Smooth muscle cell (in vitro differentiated cells): ENCODE data around the gene NUDT6. TPM values are rescaled to one million over a fixed set of nuclear protein-coding genes. Genes with fewer than 3 reads are reported as not detected.

Source experiments
- DNase-seq: peaks from one replicate; lab custom pipeline; 2025; ENCODE audit not compliant: unreplicated experiment; lab: John Stamatoyannopoulos, UW
- H2AFZ ChIP-seq: fragments of 200-600 bp; sonication (generic); 2 replicates; pipeline ENCODE4 v1.6.0; 2016; ENCODE audit warnings: antibody characterized with exemption, low read depth, mild to moderate bottlenecking
- H3F3A ChIP-seq: fragments of 200-600 bp; sonication (generic); 2 replicates; pipeline ENCODE4 v1.6.0; 2017; ENCODE audit warnings: antibody characterized with exemption, low read depth
- H3K27ac ChIP-seq: fragments of 200-600 bp; sonication (generic); 2 replicates; pipeline ENCODE4 v1.5.1; 2016; ENCODE audit warnings: low read depth, mild to moderate bottlenecking
- H3K27me3 ChIP-seq: fragments of 200-600 bp; sonication (generic); 2 replicates; pipeline ENCODE4 v1.6.1; 2016; ENCODE audit warnings: low read depth, mild to moderate bottlenecking
- H3K36me3 ChIP-seq: fragments of 200-600 bp; sonication (generic); 2 replicates; pipeline ENCODE4 v1.5.1; 2016; ENCODE audit warnings: low read depth
- H3K4me1 ChIP-seq: fragments of 200-600 bp; sonication (generic); 2 replicates; pipeline ENCODE4 v1.5.1; 2016; ENCODE audit warnings: low read depth
- H3K4me2 ChIP-seq: fragments of 200-600 bp; sonication (generic); 2 replicates; pipeline ENCODE4 v1.6.0; 2016; ENCODE audit warnings: mild to moderate bottlenecking
- H3K4me3 ChIP-seq: fragments of 200-600 bp; sonication (generic); 2 replicates; pipeline ENCODE4 v1.5.1; 2016; ENCODE audit warnings: mild to moderate bottlenecking
- H3K79me2 ChIP-seq: fragments of 200-600 bp; sonication (generic); 2 replicates; pipeline ENCODE4 v1.6.0; 2016; ENCODE audit warnings: low read depth, mild to moderate bottlenecking
- H3K9ac ChIP-seq: fragments of 200-600 bp; sonication (generic); 2 replicates; pipeline ENCODE4 v1.6.0; 2016; ENCODE audit warnings: low read depth
- H3K9me3 ChIP-seq: fragments of 200-600 bp; sonication (generic); replicated peaks from 2 replicates; pipeline ENCODE4 v1.5.1; 2016; ENCODE audit warnings: low read depth
- H4K20me1 ChIP-seq: fragments of 200-600 bp; sonication (generic); 2 replicates; pipeline ENCODE4 v1.6.0; 2016; ENCODE audit warnings: low read depth
- WGBS: methylation state at CpG from one replicate; pipeline ENCODE4 v1.1.7; 2016; ENCODE audit warnings: low lambda C conversion rate; 5-methylcytosine and 5-hydroxymethylcytosine counted together
- polyA plus RNA-seq: library from polyadenylated mRNA; unstranded; fragments of >200 nt; fragmentation: Nextera tagmentation; extraction: Ambion mirVana; gene quantifications from 2 replicates; pipeline ENCODE4 v1.2.1, GENCODE V29; 2016
- total RNA-seq: library from RNA; depleted of rRNA; stranded (reverse); fragments of >200 nt; gene quantifications from 2 replicates; pipeline ENCODE4 v1.2.3, GENCODE V29; 2014
- TF ChIP-seq, protein P1 (sequence below): fragments of 200-600 bp; sonication (generic); IDR thresholded peaks from 2 replicates; pipeline ENCODE4 v1.5.1; 2017; ENCODE audit warnings: borderline replicate concordance, mild to moderate bottlenecking, antibody characterized with exemption; ENCODE audit not compliant: insufficient read depth, poor library complexity, severe bottlenecking

NUDT6 gene
- total and polyA plus RNA-seq, 2 experiments from 2014 or later: 4.1 to 7.0 TPM

DNA sequence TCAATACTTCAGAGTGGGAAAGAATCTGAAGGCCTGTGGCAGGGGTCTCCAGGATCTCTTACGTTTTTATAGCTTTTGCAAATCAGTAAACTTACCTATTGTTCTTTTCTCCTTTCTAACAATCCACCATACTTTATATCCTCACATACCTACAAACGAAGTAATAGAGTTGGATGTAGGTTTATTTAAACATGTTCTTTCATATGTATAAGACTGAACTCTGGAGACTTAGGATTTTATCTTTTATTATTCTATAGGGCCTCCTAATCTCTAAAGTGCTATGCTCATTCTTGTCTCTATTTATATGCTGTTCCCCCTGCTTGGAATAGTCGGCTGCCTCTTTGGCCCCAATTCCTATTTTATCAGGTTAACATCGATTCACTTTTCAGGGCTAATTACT is 43.8 kb upstream of the NUDT6 start:
- WGBS: 89% methylated on average over 4 of the region's 4 CpGs
- H3K27me3 ChIP-seq: no peaks in the 10 kb centered on the region

GRCh38 chr4:122963216-122963615 is 40.8 kb upstream of the NUDT6 start:
- Histone ChIP-seq H3K4me1 (peaks cover 7% of the 10 kb centered on the region), H4K20me1 (no peaks in the 10 kb centered on the region), H3K27ac (no peak overlapping the region), H3K79me2 (no peaks in the 10 kb centered on the region), H3K9me3 (no peaks in the 10 kb centered on the region), H3K4me3 (no peak overlapping the region), H3K4me2 (no peak overlapping the region), H3K36me3 (no peaks in the 10 kb centered on the region), H3K27me3 (no peaks in the 10 kb centered on the region), H3F3A (no peaks in the 10 kb centered on the region), H2AFZ (no peak overlapping the region), H3K9ac (no peak overlapping the region)
- DNase-seq: no peak
- TF ChIP-seq, protein P1, sequence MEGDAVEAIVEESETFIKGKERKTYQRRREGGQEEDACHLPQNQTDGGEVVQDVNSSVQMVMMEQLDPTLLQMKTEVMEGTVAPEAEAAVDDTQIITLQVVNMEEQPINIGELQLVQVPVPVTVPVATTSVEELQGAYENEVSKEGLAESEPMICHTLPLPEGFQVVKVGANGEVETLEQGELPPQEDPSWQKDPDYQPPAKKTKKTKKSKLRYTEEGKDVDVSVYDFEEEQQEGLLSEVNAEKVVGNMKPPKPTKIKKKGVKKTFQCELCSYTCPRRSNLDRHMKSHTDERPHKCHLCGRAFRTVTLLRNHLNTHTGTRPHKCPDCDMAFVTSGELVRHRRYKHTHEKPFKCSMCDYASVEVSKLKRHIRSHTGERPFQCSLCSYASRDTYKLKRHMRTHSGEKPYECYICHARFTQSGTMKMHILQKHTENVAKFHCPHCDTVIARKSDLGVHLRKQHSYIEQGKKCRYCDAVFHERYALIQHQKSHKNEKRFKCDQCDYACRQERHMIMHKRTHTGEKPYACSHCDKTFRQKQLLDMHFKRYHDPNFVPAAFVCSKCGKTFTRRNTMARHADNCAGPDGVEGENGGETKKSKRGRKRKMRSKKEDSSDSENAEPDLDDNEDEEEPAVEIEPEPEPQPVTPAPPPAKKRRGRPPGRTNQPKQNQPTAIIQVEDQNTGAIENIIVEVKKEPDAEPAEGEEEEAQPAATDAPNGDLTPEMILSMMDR: no peak

More for the DNA sequence above, 43.8 kb upstream of the NUDT6 start:
- H3F3A ChIP-seq: no peaks in the 10 kb centered on the region
- TF ChIP-seq, protein P1: no peak
- H3K4me1 ChIP-seq: no peaks in the 10 kb centered on the region
- no peaks in the 10 kb centered on the region for H3K79me2 ChIP-seq
- H3K36me3 ChIP-seq: no peaks in the 10 kb centered on the region
- no peak overlapping the region for H3K27ac ChIP-seq
- H3K4me3 ChIP-seq: no peak overlapping the region
- H2AFZ ChIP-seq: no peak overlapping the region
- H3K4me2 ChIP-seq: no peak overlapping the region
- H4K20me1 ChIP-seq: no peaks in the 10 kb centered on the region
- no peak overlapping the region for H3K9ac ChIP-seq
- DNase-seq: no peak
- H3K9me3 ChIP-seq: no peaks in the 10 kb centered on the region

- no peak overlapping the region for H3K9ac ChIP-seq
- H3K79me2 ChIP-seq: no peaks in the 10 kb centered on the region
- H3K27me3 ChIP-seq: no peaks in the 10 kb centered on the region
- H3K27ac ChIP-seq: no peak overlapping the region
- 49% methylated on average over 2 of the region's 2 CpGs for WGBS
- H2AFZ ChIP-seq: no peak overlapping the region
- H3K36me3 ChIP-seq: no peaks in the 10 kb centered on the region
- H3K4me1 ChIP-seq: peaks cover 7% of the 10 kb centered on the region
- H3K4me2 ChIP-seq: peak overlapping the region; percentile 38
- DNase-seq: no peak
- H3K4me3 ChIP-seq: no peak overlapping the region
- H4K20me1 ChIP-seq: no peaks in the 10 kb centered on the region
- H3K9me3 ChIP-seq: no peaks in the 10 kb centered on the region
- no peaks in the 10 kb centered on the region for H3F3A ChIP-seq
- TF ChIP-seq, protein P1: no peak
Measured at GRCh38 chr4:122960611-122961000, 38.2 kb upstream of the NUDT6 start.

DNA sequence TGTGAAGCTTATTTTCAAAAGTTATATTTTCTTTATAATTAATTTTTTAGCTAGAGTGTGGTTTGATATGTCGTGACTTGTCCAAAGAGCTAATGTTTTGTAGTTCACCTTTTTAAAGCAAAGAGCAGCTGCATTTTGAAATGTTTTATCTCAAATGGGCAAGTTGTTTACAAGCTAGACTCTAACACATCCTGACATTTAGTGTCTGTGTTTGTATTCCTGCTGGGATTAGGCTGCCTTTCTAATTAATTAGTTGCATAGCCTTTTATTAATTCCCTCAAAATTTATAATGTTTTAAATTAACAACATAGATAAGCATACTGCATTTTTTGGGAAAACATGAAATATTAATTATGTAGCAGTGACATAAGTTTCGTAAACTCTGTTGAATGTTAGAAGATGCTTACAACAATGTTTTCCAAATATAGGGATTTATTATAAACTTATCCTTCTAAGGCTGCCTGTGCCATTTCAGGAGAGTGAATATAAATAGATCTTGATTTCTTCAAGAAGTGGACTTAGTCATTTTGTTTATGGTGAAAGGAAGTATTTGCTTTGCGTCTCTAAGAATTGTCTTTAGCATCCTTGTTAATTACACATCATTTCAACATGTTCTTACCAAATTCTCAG is 37.7 kb upstream of the NUDT6 start:
- Histone ChIP-seq H3K27me3 (no peaks in the 10 kb centered on the region), H3K79me2 (no peaks in the 10 kb centered on the region), H3F3A (no peaks in the 10 kb centered on the region), H4K20me1 (no peaks in the 10 kb centered on the region), H3K27ac (no peak overlapping the region), H3K9me3 (no peaks in the 10 kb centered on the region), H2AFZ (no peak overlapping the region), H3K36me3 (no peaks in the 10 kb centered on the region), H3K4me3 (no peak overlapping the region), H3K4me1 (peaks cover 7% of the 10 kb centered on the region), H3K4me2 (peak overlapping the region; percentile 38), H3K9ac (no peak overlapping the region)
- DNase-seq: no peak
- TF ChIP-seq, protein P1: no peak
- 59% methylated on average over 3 of the region's 3 CpGs for WGBS
